ENCODE measurements around the gene RCAN1.
"Not testable (repeated sequence)": the region's sequence is repeated elsewhere in the genome, so short reads cannot be mapped to it uniquely, and the experiment has no call there.

RCAN1 gene

GRCh38 chr21:34567604-34568155, 47.2 kb downstream of the RCAN1 start:
- no peak for DNase-seq

GRCh38 chr21:34565238-34565637, 49.7 kb downstream of the RCAN1 start:
- no peak for DNase-seq

- not testable (repeated sequence) for DNase-seq
Observed at GRCh38 chr21:34563370-34563769, 51.5 kb downstream of the RCAN1 start.

- DNase-seq: no peak
Observed at GRCh38 chr21:34561806-34562205, 53.1 kb downstream of the RCAN1 start.

- no peak for DNase-seq
Observed at GRCh38 chr21:34560609-34561008, 54.3 kb downstream of the RCAN1 start.

GRCh38 chr21:34560021-34560420, 54.9 kb downstream of the RCAN1 start:
- no peak for DNase-seq

GRCh38 chr21:34559089-34559631, 55.8 kb downstream of the RCAN1 start:
- no peak for DNase-seq

- DNase-seq: no peak
Observed at GRCh38 chr21:34558166-34558565, 56.7 kb downstream of the RCAN1 start.

- DNase-seq: no peak
Observed at GRCh38 chr21:34557261-34557660, 57.7 kb downstream of the RCAN1 start.

GRCh38 chr21:34554670-34555069, 60.2 kb downstream of the RCAN1 start:
- DNase-seq: not testable (repeated sequence)

GRCh38 chr21:34554227-34554626, 60.7 kb downstream of the RCAN1 start:
- no peak for DNase-seq

- no peak for DNase-seq
Observed at GRCh38 chr21:34553151-34553952, 61.6 kb downstream of the RCAN1 start.

- DNase-seq: no peak
Observed at GRCh38 chr21:34552360-34553098, 62.4 kb downstream of the RCAN1 start.

- no peak for DNase-seq
Observed at GRCh38 chr21:34550182-34550799, 64.6 kb downstream of the RCAN1 start.

- DNase-seq: no peak
Observed at GRCh38 chr21:34548781-34549376, 66.0 kb downstream of the RCAN1 start.

GRCh38 chr21:34546542-34546941, 68.4 kb downstream of the RCAN1 start:
- DNase-seq: no peak

- no peak for DNase-seq
Observed at GRCh38 chr21:34545079-34545884, 69.6 kb downstream of the RCAN1 start.

- no peak for DNase-seq
Observed at GRCh38 chr21:34544032-34544496, 70.8 kb downstream of the RCAN1 start.

- no peak for DNase-seq
Observed at GRCh38 chr21:34543017-34543416, 71.9 kb downstream of the RCAN1 start.

- DNase-seq: no peak
Observed at GRCh38 chr21:34540206-34540605, 74.7 kb downstream of the RCAN1 start.

- no peak for DNase-seq
Observed at GRCh38 chr21:34537838-34538237, 77.1 kb downstream of the RCAN1 start.

- DNase-seq: no peak
Observed at GRCh38 chr21:34536820-34537219, 78.1 kb downstream of the RCAN1 start.
